DND-41 (cell line): ENCODE results near the gene MESD.

Experiments
- EZH2 ChIP-seq: IDR thresholded peaks from 3 replicates; pipeline ENCODE4 v1.6.1; 2012; ENCODE audit warnings: borderline replicate concordance, low read depth, mild to moderate bottlenecking, moderate library complexity, low read length, inconsistent platforms; ENCODE audit not compliant: severe bottlenecking
- TF ChIP-seq, protein P1 (sequence below): IDR thresholded peaks from 2 replicates; pipeline ENCODE4 v1.5.1; 2012; ENCODE audit warnings: borderline replicate concordance, low read length, moderate library complexity, mild to moderate bottlenecking; ENCODE audit not compliant: poor library complexity, severe bottlenecking; ENCODE audit errors: extremely low read depth

DNA sequence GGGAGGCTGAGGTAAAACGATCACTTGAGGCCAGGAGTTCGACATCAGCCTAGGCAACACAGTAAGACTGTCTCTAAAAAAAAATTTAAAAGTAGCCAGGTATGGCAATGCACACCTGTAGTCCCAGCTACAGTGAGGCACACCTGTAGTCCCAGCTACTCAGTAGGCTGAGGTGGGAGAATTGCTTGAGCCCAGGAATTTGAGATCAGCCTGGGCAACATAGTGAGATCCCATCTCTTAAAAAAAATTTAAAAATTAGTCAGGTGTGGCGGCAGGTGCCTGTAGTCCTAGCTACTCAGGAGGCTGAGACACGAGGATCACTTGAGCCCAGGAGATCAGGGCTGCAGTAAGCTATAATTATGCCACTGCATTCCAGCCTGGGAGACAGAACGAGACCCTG, 6.8 kb downstream of the MESD start:
- TF ChIP-seq, protein P1, sequence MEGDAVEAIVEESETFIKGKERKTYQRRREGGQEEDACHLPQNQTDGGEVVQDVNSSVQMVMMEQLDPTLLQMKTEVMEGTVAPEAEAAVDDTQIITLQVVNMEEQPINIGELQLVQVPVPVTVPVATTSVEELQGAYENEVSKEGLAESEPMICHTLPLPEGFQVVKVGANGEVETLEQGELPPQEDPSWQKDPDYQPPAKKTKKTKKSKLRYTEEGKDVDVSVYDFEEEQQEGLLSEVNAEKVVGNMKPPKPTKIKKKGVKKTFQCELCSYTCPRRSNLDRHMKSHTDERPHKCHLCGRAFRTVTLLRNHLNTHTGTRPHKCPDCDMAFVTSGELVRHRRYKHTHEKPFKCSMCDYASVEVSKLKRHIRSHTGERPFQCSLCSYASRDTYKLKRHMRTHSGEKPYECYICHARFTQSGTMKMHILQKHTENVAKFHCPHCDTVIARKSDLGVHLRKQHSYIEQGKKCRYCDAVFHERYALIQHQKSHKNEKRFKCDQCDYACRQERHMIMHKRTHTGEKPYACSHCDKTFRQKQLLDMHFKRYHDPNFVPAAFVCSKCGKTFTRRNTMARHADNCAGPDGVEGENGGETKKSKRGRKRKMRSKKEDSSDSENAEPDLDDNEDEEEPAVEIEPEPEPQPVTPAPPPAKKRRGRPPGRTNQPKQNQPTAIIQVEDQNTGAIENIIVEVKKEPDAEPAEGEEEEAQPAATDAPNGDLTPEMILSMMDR, result no peak
- no peak for TF ChIP-seq EZH2
